A549 treated with AZD2906 at 1 μM for 4 hours (cell line): ENCODE results near the gene C5orf24. TPM values are rescaled to one million over a fixed set of nuclear protein-coding genes. Genes with fewer than 3 reads are reported as not detected.

ENCODE experiments used
- total RNA-seq: library from RNA; stranded (reverse); fragments of 200-300 nt; extraction: Qiagen RNA extraction; gene quantifications from 5 replicates; pipeline ENCODE4 v1.2.3, GENCODE V29; 2022

C5orf24 gene
- total RNA-seq: 16.0 to 23.6 TPM (median 22.4 TPM) in 5 replicates

GRCh38 chr5:134845852-134846640 is at the start of gene C5orf24:
Gene C5orf24, plus strand, starts transcription at chr5:134845968. Its CDS starts 8,933 bp downstream, at chr5:134854901.

GRCh38 chr5:134873987-134874830 is 28.4 kb downstream of the C5orf24 start, which contains the start of gene TXNDC15:
Gene TXNDC15, plus strand, starts transcription at chr5:134874371. Its CDS starts 57 bp downstream, at chr5:134874428.

GRCh38 chr5:134904610-134905245 is 59.0 kb downstream of the C5orf24 start, which contains the start of gene PCBD2:
Gene PCBD2, plus strand, starts transcription at chr5:134905131. Its CDS starts 9 bp downstream, at chr5:134905140.

Other genes with a start within 250 kb of the C5orf24 start
- 42.7 to 65.0 TPM (median 45.7 TPM) in 5 replicates for gene SAR1B, start 213.1 kb upstream of the C5orf24 start, total RNA-seq
- 11.0 to 14.8 TPM (median 14.2 TPM) in 5 replicates for gene SEC24A, start 197.2 kb upstream of the C5orf24 start, total RNA-seq
- gene CAMLG, start 107.4 kb upstream of the C5orf24 start, total RNA-seq: 22.5 to 29.3 TPM (median 27.4 TPM) in 5 replicates
- gene DDX46, start 87.2 kb upstream of the C5orf24 start, total RNA-seq: 49.9 to 75.8 TPM (median 59.6 TPM) in 5 replicates
- 46.7 to 52.6 TPM (median 50.4 TPM) in 5 replicates for gene TXNDC15, start 28.4 kb downstream of the C5orf24 start, total RNA-seq
- 9.7 to 11.2 TPM (median 10.7 TPM) in 5 replicates for gene PCBD2, start 59.2 kb downstream of the C5orf24 start, total RNA-seq
- gene CATSPER3, start 121.9 kb downstream of the C5orf24 start, total RNA-seq: 0.15 to 0.49 TPM (median 0.39 TPM) in 5 replicates
- 23.2 to 32.2 TPM (median 31.1 TPM) in 5 replicates for gene PITX1, start 188.3 kb downstream of the C5orf24 start, total RNA-seq